PC-9 (cell line): ENCODE data around the gene DIPK1B.

ENCODE experiments used
- CTCF ChIP-seq: fragments of 200-600 bp; sonication (generic); conservative IDR thresholded peaks from 2 replicates; pipeline ENCODE4 v1.6.1; 2017; ENCODE audit warnings: mixed run types, antibody characterized with exemption, mild to moderate bottlenecking, moderate library complexity
- EZH2 ChIP-seq: fragments of 200-600 bp; sonication (generic); IDR thresholded peaks from 2 replicates; pipeline ENCODE4 v1.8.0; 2017; ENCODE audit warnings: antibody characterized with exemption, low read depth

- TF ChIP-seq CTCF (no peak), EZH2 (no peak)
These were observed 59.6 kb downstream of the DIPK1B start for GRCh38 chr9:136771907-136772415.
